ENCODE results near the gene MRPL43. TPM values are rescaled to one million over a fixed set of nuclear protein-coding genes. Genes with fewer than 3 reads are reported as not detected.
A peak's percentile ranks its signal among the peaks of the same experiment; 100 is the strongest.

The MRPL43 gene
- total and polyA plus RNA-seq, 2 donors (not counting 3 experiments of a cell fraction or from before 2014, with no cell fraction given): 75.0 to 144 TPM

- Histone ChIP-seq H3K9me1 (replicated peaks; ENCODE audit: control insufficient read depth, extremely low read depth, insufficient read depth, low read length) (no peaks in the 10 kb centered on the region), H3K9me3 (replicated peaks; ENCODE audit: control insufficient read depth, insufficient read depth, low read length) (no peaks in the 10 kb centered on the region), H3K4me3 (replicated peaks in 1 of 3; ENCODE audit: insufficient read depth in 1 of 3, low read depth in 1 of 3, low read length in 3 of 3) (peak overlapping the region; percentile 77 to 85 (median 79)), H3K4me2 (ENCODE audit: insufficient read depth, low read length) (peak overlapping the region; percentile 59), H3K9ac (replicated peaks; ENCODE audit: extremely low read depth, insufficient read depth, low read length) (peak overlapping the region; percentile 94), H3K4me1 (ENCODE audit: control insufficient read depth, extremely low read depth, insufficient read depth, low read length) (peaks cover 33% of the 10 kb centered on the region), H2AFZ (ENCODE audit: low read depth, low read length) (peak overlapping the region; percentile 61), H3K36me3 (ENCODE audit: control insufficient read depth in 2 of 2, extremely low read depth in 1 of 2, insufficient read depth in 2 of 2, low read length in 2 of 2) (peaks cover 9 to 20% of the 10 kb centered on the region in 2 experiments), H3K27ac (ENCODE audit: insufficient read depth, low read depth, low read length) (peak overlapping the region; percentile 83), H3K27me3 (ENCODE audit: control insufficient read depth in 2 of 2, insufficient read depth in 2 of 2, low read length in 2 of 2) (no peaks in the 10 kb centered on the region), H4K20me1 (replicated peaks; ENCODE audit: control insufficient read depth, extremely low read depth, insufficient read depth, low read length) (no peaks in the 10 kb centered on the region), H3K79me2 (ENCODE audit: control insufficient read depth, insufficient read depth, low read length) (peaks cover 34% of the 10 kb centered on the region)
- POLR2A ChIA-PET: interaction anchor here (0.5 to 1.0 kb wide), 2 partner anchors 11 to 18 kb away, joined by 3 read pairs; no protein-coding TSS in a partner anchor
- DNase-seq (ENCODE audit: low read depth, low spot score) (peak; percentile 38), FAIRE-seq (peak; percentile 46)
- BruUV-seq (replicated peaks): no TSS peak
- dilution Hi-C loops (cut with MboI; ENCODE audit: extremely low pct_ligation_motif_present, low sequenced_read_pairs) (no loop called here), intact Hi-C loops (cut with micrococcal nuclease) (no loop called here)
- TF ChIP-seq CTCF (IDR thresholded peaks at IDR 0.05; ENCODE audit: extremely low read depth in 1 of 2, insufficient read depth in 1 of 2, low read depth in 1 of 2, low read length in 2 of 2) (no peak), GATA2 (IDR thresholded peaks at IDR 0.05; ENCODE audit: insufficient read depth, insufficient read length, low read depth, low read length) (no peak), FOS (IDR thresholded peaks at IDR 0.05; ENCODE audit: borderline replicate concordance, insufficient read depth, low read length) (no peak), EZH2 (IDR thresholded peaks at IDR 0.05; ENCODE audit: borderline replicate concordance, low read depth, low read length, severe bottlenecking) (no peak)
- CTCF ChIA-PET: interaction anchor here (1.3 to 12.6 kb wide), 5 partner anchors 9 to 28 kb away, joined by 6 to 254 read pairs (median 18); no protein-coding TSS in a partner anchor
These were observed 13.0 kb upstream of the MRPL43 start for GRCh38 chr10:101000127-101000914.
